Fibroblast of lung (primary cell): Measurements from ENCODE around the gene RGS3. TPM values are rescaled to one million over a fixed set of nuclear protein-coding genes. Genes with fewer than 3 reads are reported as not detected.

Experiments
- DNase-seq, 2 donors: peaks; one replicate each; pipeline versions ENCODE4 v3.0.0 to v3.0.0-alpha.2; 2010; ENCODE audit warnings: low read depth in 2 of 2
- H2AFZ ChIP-seq: 2 replicates; pipeline ENCODE4 v1.5.1; 2012; ENCODE audit warnings: low read length, control low read depth, inconsistent platforms
- H3K27ac ChIP-seq: 2 replicates; pipeline ENCODE4 v1.5.1; 2011; ENCODE audit warnings: low read length, control low read depth; ENCODE audit not compliant: insufficient read depth
- H3K27me3 ChIP-seq: 2 replicates; pipeline ENCODE4 v1.5.1; 2011; ENCODE audit warnings: mild to moderate bottlenecking, low read length; ENCODE audit not compliant: control insufficient read depth, insufficient read depth
- H3K36me3 ChIP-seq: 2 replicates; pipeline ENCODE4 v1.5.1; 2011; ENCODE audit warnings: low read length; ENCODE audit not compliant: control insufficient read depth, insufficient read depth
- H3K4me1 ChIP-seq: 2 replicates; pipeline ENCODE4 v1.5.1; 2011; ENCODE audit warnings: low read length; ENCODE audit not compliant: control insufficient read depth, insufficient read depth; ENCODE audit errors: extremely low read depth
- H3K4me2 ChIP-seq: 2 replicates; pipeline ENCODE4 v1.5.1; 2011; ENCODE audit warnings: low read length, control low read depth; ENCODE audit not compliant: insufficient read depth; ENCODE audit errors: extremely low read depth
- H3K4me3 ChIP-seq, 4 experiments: fragments of 200-600 bp in 1 of 4; sonication (generic) in 1 of 4; replicated peaks in 1 of 4; 2 replicates each; pipeline ENCODE4 v1.5.1; 2011 to 2016; ENCODE audit warnings: low read length in 4 of 4, low read depth in 3 of 4, mild to moderate bottlenecking in 3 of 4, control low read depth in 2 of 4, inconsistent platforms in 1 of 4, mixed read lengths in 1 of 4; ENCODE audit not compliant: insufficient read depth in 1 of 4; ENCODE audit errors: control extremely low read depth in 1 of 4
- H3K79me2 ChIP-seq: 2 replicates; pipeline ENCODE4 v1.5.1; 2012; ENCODE audit warnings: mild to moderate bottlenecking, low read length, inconsistent platforms; ENCODE audit not compliant: control insufficient read depth, insufficient read depth
- H3K9ac ChIP-seq: 2 replicates; pipeline ENCODE4 v1.5.1; 2011; ENCODE audit warnings: mild to moderate bottlenecking, low read length, control low read depth; ENCODE audit not compliant: insufficient read depth
- H3K9me3 ChIP-seq: 2 replicates; pipeline ENCODE4 v1.5.1; 2012; ENCODE audit warnings: low read depth, low read length; ENCODE audit not compliant: control insufficient read depth, insufficient read depth
- H4K20me1 ChIP-seq: 2 replicates; pipeline ENCODE4 v1.5.1; 2011; ENCODE audit warnings: low read length; ENCODE audit not compliant: control insufficient read depth, insufficient read depth; ENCODE audit errors: extremely low read depth
- CTCF ChIP-seq, 2 donors: IDR thresholded peaks in 1 of 2; conservative IDR thresholded peaks in 1 of 2; 1 replicate in 1 of 2; 2 replicates in 1 of 2; pipeline ENCODE4 v1.5.1; 2011 to 2012; ENCODE audit warnings: low read length in 2 of 2, control low read depth in 1 of 2, inconsistent platforms in 1 of 2, low read depth in 1 of 2, mild to moderate bottlenecking in 1 of 2
- EZH2 ChIP-seq: IDR thresholded peaks from 2 replicates; pipeline ENCODE4 v1.5.1; 2012; ENCODE audit warnings: low read length, control low read depth, mild to moderate bottlenecking; ENCODE audit errors: missing control alignments
- polyA plus RNA-seq, 2 donors: library from polyadenylated mRNA; depleted of rRNA in 1 of 2; stranded (reverse) in 1 of 2; unstranded in 1 of 2; fragments of >200 nt; gene quantifications; 2 replicates each; pipeline ENCODE4 v1.2.1, GENCODE V29; 2011 to 2012; ENCODE audit warnings: missing spikeins in 1 of 2
- total RNA-seq: library from RNA; depleted of rRNA; stranded (reverse); fragments of >200 nt; gene quantifications from 2 replicates; pipeline ENCODE4 v1.2.1, GENCODE V29; 2014

Gene RGS3
- total and polyA plus RNA-seq, 2 donors (not counting 1 experiment from before 2014, with no cell fraction given) = 48.1 to 74.3 TPM

- H3K4me2 ChIP-seq = no peak overlapping the region
- H3K27me3 ChIP-seq = no peaks in the 10 kb centered on the region
- peaks cover 2% of the 10 kb centered on the region for H3K4me1 ChIP-seq
- H3K4me3 ChIP-seq = no peak overlapping the region
- H3K9ac ChIP-seq = no peak overlapping the region
- no peak overlapping the region for H2AFZ ChIP-seq
- H3K9me3 ChIP-seq = no peaks in the 10 kb centered on the region
- no peaks in the 10 kb centered on the region for H3K79me2 ChIP-seq
- DNase-seq = no peak
- no peaks in the 10 kb centered on the region for H4K20me1 ChIP-seq
- no peaks in the 10 kb centered on the region for H3K36me3 ChIP-seq
- no peak for TF ChIP-seq EZH2
- TF ChIP-seq CTCF (conservative IDR thresholded peaks at IDR 0.05 in 1 of 2, IDR thresholded peaks at IDR 0.05 in 1 of 2; ENCODE audit: low read depth in 1 of 2, low read length in 2 of 2) = no peak
- H3K27ac ChIP-seq = no peak overlapping the region
Observed at GRCh38 chr9:113506090-113506589, 42.6 kb downstream of the RGS3 start.

DNA sequence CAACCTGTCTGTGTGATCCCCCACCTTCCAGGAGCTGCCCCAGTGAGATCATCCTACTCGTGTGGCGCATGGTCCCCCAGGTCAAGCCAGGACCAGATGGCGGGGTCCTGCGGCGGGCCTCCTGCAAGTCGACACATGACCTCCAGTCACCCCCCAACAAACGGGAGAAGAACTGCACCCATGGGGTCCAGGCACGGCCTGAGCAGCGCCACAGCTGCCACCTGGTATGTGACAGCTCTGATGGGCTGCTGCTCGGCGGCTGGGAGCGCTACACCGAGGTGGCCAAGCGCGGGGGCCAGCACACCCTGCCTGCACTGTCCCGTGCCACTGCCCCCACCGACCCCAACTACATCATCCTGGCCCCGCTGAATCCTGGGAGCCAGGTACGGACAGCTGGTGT is 43.7 kb downstream of the RGS3 start:
- no peaks in the 10 kb centered on the region for H3K36me3 ChIP-seq
- H4K20me1 ChIP-seq = no peaks in the 10 kb centered on the region
- DNase-seq = no peak
- H3K9me3 ChIP-seq = no peaks in the 10 kb centered on the region
- peaks cover 5% of the 10 kb centered on the region for H3K4me1 ChIP-seq
- no peak overlapping the region for H3K4me3 ChIP-seq
- no peaks in the 10 kb centered on the region for H3K27me3 ChIP-seq
- H3K4me2 ChIP-seq = no peak overlapping the region
- no peaks in the 10 kb centered on the region for H3K79me2 ChIP-seq
- no peak overlapping the region for H3K27ac ChIP-seq
- H2AFZ ChIP-seq = no peak overlapping the region
- no peak overlapping the region for H3K9ac ChIP-seq
- TF ChIP-seq CTCF (conservative IDR thresholded peaks at IDR 0.05 in 1 of 2, IDR thresholded peaks at IDR 0.05 in 1 of 2; ENCODE audit: low read depth in 1 of 2, low read length in 2 of 2) (no peak), EZH2 (no peak)

GRCh38 chr9:113508111-113508749 is 44.7 kb downstream of the RGS3 start:
- Histone ChIP-seq H3K4me3 (no peak overlapping the region), H4K20me1 (no peaks in the 10 kb centered on the region), H3K36me3 (no peaks in the 10 kb centered on the region), H3K4me1 (peaks cover 5% of the 10 kb centered on the region), H3K4me2 (no peak overlapping the region), H3K9me3 (no peaks in the 10 kb centered on the region), H3K9ac (no peak overlapping the region), H2AFZ (no peak overlapping the region), H3K27ac (no peak overlapping the region), H3K27me3 (no peaks in the 10 kb centered on the region), H3K79me2 (no peaks in the 10 kb centered on the region)
- TF ChIP-seq EZH2 (no peak), CTCF (conservative IDR thresholded peaks at IDR 0.05 in 1 of 2, IDR thresholded peaks at IDR 0.05 in 1 of 2; ENCODE audit: low read depth in 1 of 2, low read length in 2 of 2) (peak in 1 of 2 donors; percentile 22)
- peak in 1 of 2 donors; percentile 56 for DNase-seq
